Uterus (tissue), 4 donors: Measurements from ENCODE around the gene INTU. TPM values are rescaled to one million over a fixed set of nuclear protein-coding genes. Genes with fewer than 3 reads are reported as not detected.
A peak's percentile ranks its signal among the peaks of the same experiment; 100 is the strongest.

Source experiments
- DNase-seq, 2 donors: peaks; one replicate each; pipeline ENCODE4 v3.0.0-alpha.2; 2019 to 2020
- H3K27ac ChIP-seq, 2 donors: fragments of 200-600 bp; sonication (generic); 1 replicate in 1 of 2; 2 replicates in 1 of 2; pipeline ENCODE4 v1.5.1; 2016 to 2018
- H3K27me3 ChIP-seq, 2 donors: fragments of 200-600 bp; sonication (generic); one replicate each; pipeline ENCODE4 v1.5.1; 2018 to 2019; ENCODE audit warnings: control low read depth in 1 of 2
- H3K36me3 ChIP-seq, 2 donors: fragments of 200-600 bp; sonication (generic); one replicate each; pipeline ENCODE4 v1.5.1; 2019; ENCODE audit warnings: control low read depth in 1 of 2
- H3K4me1 ChIP-seq, 2 donors: fragments of 200-600 bp; sonication (generic); one replicate each; pipeline ENCODE4 v1.5.1; 2018 to 2019; ENCODE audit warnings: control low read depth in 1 of 2
- H3K4me3 ChIP-seq, 2 donors: fragments of 200-600 bp; sonication (generic); 1 replicate in 1 of 2; 2 replicates in 1 of 2; pipeline ENCODE4 v1.5.1; 2018 to 2019; ENCODE audit warnings: mild to moderate bottlenecking in 1 of 2
- H3K9me3 ChIP-seq, 2 donors: fragments of 200-600 bp; sonication (generic); one replicate each; pipeline ENCODE4 v1.5.1; 2019; ENCODE audit warnings: control low read depth in 1 of 2
- CTCF ChIP-seq, 4 experiments: fragments of 200-600 bp in 2 of 4; fragments of 450-650 bp in 2 of 4; sonication (generic) in 2 of 4; IDR thresholded peaks; one replicate each; pipeline ENCODE4 v1.5.1; 2016 to 2019; ENCODE audit warnings: antibody characterized with exemption in 4 of 4, mild to moderate bottlenecking in 2 of 4, moderate library complexity in 1 of 4
- POLR2A ChIP-seq, 2 donors: fragments of 450-650 bp; IDR thresholded peaks; one replicate each; pipeline ENCODE4 v1.6.1; 2016; ENCODE audit warnings: antibody characterized with exemption in 2 of 2, mild to moderate bottlenecking in 1 of 2, moderate library complexity in 1 of 2
- intact Hi-C: fragments of 100-400 bp; cut with DNase I; formaldehyde crosslinking; loops from one replicate; pipeline ENCODE4 v1.15.1; 2023; ENCODE audit warnings: low total_unique reads
- total RNA-seq, 4 donors: library from RNA; depleted of rRNA in 3 of 4; stranded (reverse); fragments of >200 nt in 3 of 4; gene quantifications; one replicate each; pipeline versions ENCODE4 v1.1.0 to v1.2.4, GENCODE V29; 2014 to 2023
- donor health status: DM: yes; HTN: yes; CAD: no.

INTU gene
- total RNA-seq, 4 donors from 2014 or later: 5.3 to 31.5 (median 11.4) TPM

GRCh38 chr4:127618427-127618826, 14.3 kb upstream of the INTU start:
- DNase-seq: no peak
- no peaks in the 10 kb centered on the region for H3K4me1 ChIP-seq
- intact Hi-C loops: no loop called here
- no peaks in the 10 kb centered on the region for H3K9me3 ChIP-seq
- H3K27ac ChIP-seq: no peak overlapping the region
- no peaks in the 10 kb centered on the region for H3K36me3 ChIP-seq
- no peak for TF ChIP-seq CTCF (IDR thresholded peaks at IDR 0.05)
- TF ChIP-seq POLR2A (IDR thresholded peaks at IDR 0.05): no peak
- H3K27me3 ChIP-seq: peaks cover 0 to 19% of the 10 kb centered on the region in 2 donors
- no peak overlapping the region for H3K4me3 ChIP-seq

GRCh38 chr4:127622621-127622920, 10.2 kb upstream of the INTU start:
- peaks cover 0 to 19% of the 10 kb centered on the region in 2 donors for H3K27me3 ChIP-seq
- no peaks in the 10 kb centered on the region for H3K4me1 ChIP-seq
- TF ChIP-seq CTCF (IDR thresholded peaks at IDR 0.05): no peak
- H3K36me3 ChIP-seq: no peaks in the 10 kb centered on the region
- no peak overlapping the region for H3K27ac ChIP-seq
- intact Hi-C loops: loop anchor here (10.0 kb wide), 1 partner anchor 112 kb away; the partner anchor contains the start of gene SLC25A31
- H3K9me3 ChIP-seq: no peaks in the 10 kb centered on the region
- DNase-seq: no peak
- H3K4me3 ChIP-seq: peak overlapping the region; percentile 25 to 37

GRCh38 chr4:127622921-127623796, 9.6 kb upstream of the INTU start:
- Histone ChIP-seq H3K4me3 (peak overlapping the region; percentile 25 to 37), H3K36me3 (no peaks in the 10 kb centered on the region), H3K27ac (peak overlapping the region in 1 of 2 donors; percentile 10), H3K4me1 (no peaks in the 10 kb centered on the region), H3K9me3 (no peaks in the 10 kb centered on the region), H3K27me3 (peaks cover 0 to 19% of the 10 kb centered on the region in 2 donors)
- TF ChIP-seq CTCF (IDR thresholded peaks at IDR 0.05): peak in 1 of 4 experiments; percentile 23
- no peak for TF ChIP-seq POLR2A (IDR thresholded peaks at IDR 0.05)
- intact Hi-C loops: loop anchor here (10.0 kb wide), 1 partner anchor 112 kb away; the partner anchor contains the start of gene SLC25A31
- peak in 1 of 2 donors; percentile 29 for DNase-seq

GRCh38 chr4:127623797-127624083, 9.0 kb upstream of the INTU start:
- H3K9me3 ChIP-seq: no peaks in the 10 kb centered on the region
- peak overlapping the region in 1 of 2 donors; percentile 10 for H3K27ac ChIP-seq
- no peak for TF ChIP-seq CTCF (IDR thresholded peaks at IDR 0.05)
- TF ChIP-seq POLR2A (IDR thresholded peaks at IDR 0.05): no peak
- H3K4me1 ChIP-seq: no peaks in the 10 kb centered on the region
- no peaks in the 10 kb centered on the region for H3K36me3 ChIP-seq
- peak overlapping the region; percentile 25 to 37 for H3K4me3 ChIP-seq
- intact Hi-C loops: loop anchor here (10.0 kb wide), 1 partner anchor 111 kb away; the partner anchor contains the start of gene SLC25A31
- peaks cover 0 to 19% of the 10 kb centered on the region in 2 donors for H3K27me3 ChIP-seq
- DNase-seq: peak in 1 of 2 donors; percentile 26

- TF ChIP-seq POLR2A (IDR thresholded peaks at IDR 0.05) (no peak), CTCF (IDR thresholded peaks at IDR 0.05) (no peak)
- Histone ChIP-seq H3K27ac (no peak overlapping the region), H3K36me3 (no peaks in the 10 kb centered on the region), H3K4me1 (no peaks in the 10 kb centered on the region), H3K27me3 (peaks cover 0 to 19% of the 10 kb centered on the region in 2 donors), H3K4me3 (no peak overlapping the region), H3K9me3 (no peaks in the 10 kb centered on the region)
- DNase-seq: no peak
- intact Hi-C loops: loop anchor here (10.0 kb wide), 1 partner anchor 111 kb away; the partner anchor contains the start of gene SLC25A31
Observed at GRCh38 chr4:127624173-127624572, 8.6 kb upstream of the INTU start.
